Stimulated activated CD8-positive, alpha-beta memory T cell treated with anti-CD3 and anti-CD28 coated beads, Interleukin-7, amount 100 ng/mL, for 1 hour (primary cell): ENCODE results near the gene ANP32E.

Experiments
- DNase-seq, 2 donors: peaks; one replicate each; pipeline ENCODE4 v3.0.0-alpha.2; 2020; ENCODE audit warnings: low read depth in 2 of 2

The ANP32E gene

DNA sequence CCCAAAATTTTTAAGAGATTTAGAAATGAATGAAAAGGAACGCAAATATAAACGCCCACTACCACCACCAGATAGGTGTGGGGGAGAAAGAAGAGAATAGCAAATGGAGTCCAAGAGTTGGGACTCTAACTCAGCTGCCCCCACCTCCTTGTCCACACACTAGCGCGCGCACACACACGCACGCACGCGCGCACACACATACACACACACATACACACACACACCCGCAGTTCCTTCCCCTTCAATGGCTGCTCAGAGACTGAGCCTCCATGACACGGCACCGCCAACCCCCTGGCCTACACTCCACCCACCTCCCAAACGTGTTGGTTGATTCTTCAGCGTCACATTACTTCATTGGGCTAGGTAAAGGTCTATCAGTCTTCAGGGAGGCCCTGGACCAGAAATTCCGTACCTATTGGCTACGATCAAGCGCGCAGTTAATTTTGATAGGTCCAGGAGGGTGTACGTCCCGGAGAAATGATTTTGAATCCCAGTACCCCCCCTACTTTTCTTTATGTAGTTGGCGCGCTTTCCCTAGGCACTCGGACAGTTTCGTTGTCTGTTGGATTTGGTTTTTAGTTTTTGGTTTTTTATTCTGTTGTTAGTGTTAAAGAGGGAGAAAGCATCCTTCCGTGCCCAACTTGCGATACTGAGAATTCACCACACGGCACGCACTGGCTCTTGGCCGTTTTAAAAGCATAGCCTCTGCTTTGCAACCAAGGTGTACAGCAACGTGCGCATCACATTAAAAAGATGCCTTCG lies at the start of gene ANP32E:
Gene ANP32E, minus strand, starts transcription at position 261 of the 762 bp plus-strand sequence. CDS start 326 bp downstream, outside the sequence.
- DNase-seq, result peak; percentile 79 to 81

GRCh38 chr1:150283260-150283659 lies 47.3 kb upstream of the ANP32E start:
- DNase-seq, result no peak

DNA sequence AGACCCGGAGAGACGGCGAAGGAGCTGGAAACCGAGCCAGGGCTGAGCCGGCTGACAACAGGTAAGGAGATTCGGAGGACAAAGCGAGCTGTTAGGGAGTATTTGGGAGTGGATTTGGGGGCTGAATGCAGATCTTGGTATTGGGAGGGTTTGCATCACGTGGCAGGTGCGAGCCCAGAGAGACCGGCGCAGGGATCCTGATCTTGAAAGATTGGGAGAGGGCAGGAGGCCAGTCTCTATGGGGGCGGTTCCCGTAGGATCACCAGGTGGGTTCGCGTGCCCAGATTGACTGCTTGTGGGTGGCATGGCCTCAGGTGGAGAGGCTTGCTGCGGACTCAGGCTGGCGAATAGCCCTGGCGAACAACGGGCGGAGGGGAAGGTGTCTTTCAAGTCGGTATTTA lies 46.6 kb upstream of the ANP32E start:
- DNase-seq, result no peak

DNA sequence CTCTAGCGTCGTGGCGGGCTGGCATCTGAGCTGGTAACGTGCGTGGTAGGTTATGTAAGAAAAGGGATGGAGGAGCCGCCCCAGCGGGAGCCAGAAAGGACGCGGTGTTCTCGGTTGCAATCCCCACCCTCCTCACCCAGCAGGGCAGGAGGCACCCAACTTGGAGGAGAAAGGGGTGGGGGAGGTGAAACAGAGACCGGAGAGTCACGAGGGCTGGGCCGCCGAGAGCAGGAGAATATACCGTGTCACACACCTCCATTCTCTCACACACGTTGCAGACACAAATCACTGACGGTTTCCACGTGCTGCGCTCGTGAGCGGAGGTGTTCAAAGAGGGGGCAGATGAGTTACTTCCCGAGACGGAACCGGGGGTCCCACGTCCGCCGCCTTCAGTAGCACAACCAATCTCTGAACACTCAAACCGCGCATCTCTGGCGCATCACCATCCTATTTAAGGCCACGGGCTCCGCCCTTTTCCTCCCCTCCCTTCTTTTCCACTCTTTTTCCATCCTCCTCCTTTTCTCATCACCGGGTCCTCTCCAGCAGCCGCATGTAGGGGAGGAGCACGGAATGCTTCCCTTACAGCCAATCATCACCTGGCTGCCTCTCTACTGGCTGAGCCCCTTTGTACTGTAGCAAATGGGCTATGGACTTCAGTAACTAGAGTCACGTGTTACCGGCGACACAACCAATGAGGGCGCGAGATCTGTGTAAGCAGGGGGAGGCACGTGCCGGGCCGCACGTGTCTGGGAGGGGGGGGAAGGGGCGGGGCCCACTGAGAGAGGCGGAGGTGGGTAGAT lies 46.0 kb upstream of the ANP32E start, which contains the start of gene CIART:
Gene CIART, plus strand, starts transcription at position 797 of the 800 bp plus-strand sequence. CDS start 714 bp downstream, outside the sequence.
- peak; percentile 27 to 50 for DNase-seq

GRCh38 chr1:150281221-150281757 lies 45.4 kb upstream of the ANP32E start:
- peak in 1 of 2 donors; percentile 22 for DNase-seq

DNA sequence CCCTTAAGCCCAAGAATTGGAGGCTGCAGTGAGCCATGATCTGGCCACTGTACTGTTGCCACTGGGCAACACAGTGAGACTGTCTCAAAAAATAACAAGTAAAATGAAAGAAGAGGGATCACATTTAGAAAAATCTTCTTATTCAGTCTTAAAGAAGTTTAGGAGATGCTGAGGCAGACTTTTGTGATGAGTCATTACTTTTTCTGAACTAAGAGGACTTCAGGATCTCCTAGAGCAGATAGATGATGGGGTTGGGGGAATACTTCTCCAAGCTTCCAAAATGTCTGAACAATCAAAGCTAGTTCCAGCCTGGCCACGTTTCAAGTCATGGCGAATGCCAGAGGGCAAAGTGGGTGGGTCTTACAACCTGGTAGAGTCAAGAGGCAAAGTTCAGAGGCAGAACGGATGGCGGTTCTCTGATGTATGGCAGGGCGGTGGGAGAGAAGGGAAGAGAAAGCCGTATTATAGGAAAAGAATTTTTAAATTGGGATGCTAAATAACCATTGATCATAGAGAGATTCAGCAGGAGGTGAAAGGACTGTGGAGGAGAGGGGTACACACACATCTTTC lies 44.3 kb upstream of the ANP32E start:
- no peak for DNase-seq

GRCh38 chr1:150273311-150273710 lies 37.4 kb upstream of the ANP32E start:
- DNase-seq, result no peak

- no peak for DNase-seq
Measured at GRCh38 chr1:150271291-150271959, 35.5 kb upstream of the ANP32E start.

- no peak for DNase-seq
Measured at GRCh38 chr1:150269451-150269850, 33.5 kb upstream of the ANP32E start.

DNA sequence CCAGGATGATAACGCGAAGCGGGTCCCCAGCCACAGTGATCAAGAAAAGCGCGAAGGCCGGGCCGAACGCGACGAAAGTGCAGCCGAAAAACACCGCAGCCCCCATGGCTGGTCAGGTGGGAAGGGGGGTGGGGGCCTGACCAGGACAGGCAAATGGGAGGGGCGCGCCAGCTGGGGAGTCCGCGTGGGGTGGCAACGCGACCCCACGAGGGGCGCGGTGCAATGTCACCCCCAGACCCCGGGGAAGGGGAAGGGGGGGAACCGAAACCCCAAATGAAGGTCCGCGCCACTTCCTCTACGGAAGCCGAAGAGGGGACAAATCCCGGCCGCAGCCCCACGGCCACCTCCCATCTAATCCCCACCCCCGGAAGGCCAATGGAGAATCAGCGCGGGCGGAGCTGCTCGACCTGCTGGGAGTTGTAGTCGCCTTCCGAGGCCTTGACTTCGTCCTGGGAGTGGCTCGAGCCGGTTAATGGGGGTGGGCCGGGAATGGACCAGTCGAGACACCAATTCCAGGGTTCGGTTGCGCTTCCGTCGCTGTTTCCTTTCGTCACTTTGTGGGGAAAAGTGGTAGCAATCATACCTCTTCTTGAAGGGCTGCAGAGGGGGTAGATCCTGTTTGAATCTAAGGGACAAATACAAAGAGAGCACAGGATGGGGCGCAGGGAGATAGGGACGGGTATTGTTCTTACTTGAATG lies 32.9 kb upstream of the ANP32E start, which contains the start of gene APH1A:
Gene APH1A, minus strand, starts transcription at position 312 of the 699 bp plus-strand sequence. Its CDS starts 206 bp downstream, at position 106.
- peak; percentile 78 to 81 for DNase-seq

- DNase-seq, result peak in 1 of 2 donors; percentile 5
Measured at GRCh38 chr1:150268340-150268704, 32.4 kb upstream of the ANP32E start.

- no peak for DNase-seq
Measured at GRCh38 chr1:150267896-150268295, 32.0 kb upstream of the ANP32E start.

DNA sequence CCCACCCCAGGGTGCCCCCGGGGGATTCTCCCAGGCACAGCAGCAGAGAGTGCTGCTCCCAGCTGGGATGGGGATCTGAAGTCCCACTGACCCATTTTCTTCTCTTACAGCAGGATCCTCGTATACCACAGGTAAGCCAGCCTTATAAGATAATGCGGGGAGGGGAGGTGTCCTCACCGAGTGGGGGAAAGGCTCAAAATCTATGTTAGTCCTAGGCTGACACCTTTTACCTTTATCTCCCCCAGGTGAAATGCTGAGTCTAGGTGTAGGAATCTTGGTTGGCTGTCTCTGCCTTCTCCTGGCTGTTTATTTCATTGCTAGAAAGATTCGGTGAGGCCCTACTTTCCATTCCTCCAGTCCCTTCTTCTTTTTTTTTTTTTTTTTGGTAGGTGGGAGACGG lies 27.6 kb upstream of the ANP32E start:
- DNase-seq, result no peak

GRCh38 chr1:150262388-150263320 lies 26.7 kb upstream of the ANP32E start:
- no peak for DNase-seq

DNA sequence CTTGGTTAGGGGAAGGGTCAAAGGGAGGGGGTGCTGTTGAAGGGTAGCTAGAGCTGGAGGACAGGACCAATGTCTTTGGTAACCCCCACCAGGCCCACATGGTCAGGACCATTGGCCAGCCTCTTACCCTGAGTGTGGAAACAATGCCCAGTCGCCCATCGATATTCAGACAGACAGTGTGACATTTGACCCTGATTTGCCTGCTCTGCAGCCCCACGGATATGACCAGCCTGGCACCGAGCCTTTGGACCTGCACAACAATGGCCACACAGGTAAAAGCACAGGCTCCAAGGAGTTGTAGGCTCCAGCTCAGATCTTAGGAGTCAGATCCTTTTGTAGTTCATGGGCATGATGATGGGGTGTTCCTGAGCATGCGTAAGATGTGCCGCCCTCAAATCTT lies 25.5 kb upstream of the ANP32E start:
- no peak for DNase-seq

DNA sequence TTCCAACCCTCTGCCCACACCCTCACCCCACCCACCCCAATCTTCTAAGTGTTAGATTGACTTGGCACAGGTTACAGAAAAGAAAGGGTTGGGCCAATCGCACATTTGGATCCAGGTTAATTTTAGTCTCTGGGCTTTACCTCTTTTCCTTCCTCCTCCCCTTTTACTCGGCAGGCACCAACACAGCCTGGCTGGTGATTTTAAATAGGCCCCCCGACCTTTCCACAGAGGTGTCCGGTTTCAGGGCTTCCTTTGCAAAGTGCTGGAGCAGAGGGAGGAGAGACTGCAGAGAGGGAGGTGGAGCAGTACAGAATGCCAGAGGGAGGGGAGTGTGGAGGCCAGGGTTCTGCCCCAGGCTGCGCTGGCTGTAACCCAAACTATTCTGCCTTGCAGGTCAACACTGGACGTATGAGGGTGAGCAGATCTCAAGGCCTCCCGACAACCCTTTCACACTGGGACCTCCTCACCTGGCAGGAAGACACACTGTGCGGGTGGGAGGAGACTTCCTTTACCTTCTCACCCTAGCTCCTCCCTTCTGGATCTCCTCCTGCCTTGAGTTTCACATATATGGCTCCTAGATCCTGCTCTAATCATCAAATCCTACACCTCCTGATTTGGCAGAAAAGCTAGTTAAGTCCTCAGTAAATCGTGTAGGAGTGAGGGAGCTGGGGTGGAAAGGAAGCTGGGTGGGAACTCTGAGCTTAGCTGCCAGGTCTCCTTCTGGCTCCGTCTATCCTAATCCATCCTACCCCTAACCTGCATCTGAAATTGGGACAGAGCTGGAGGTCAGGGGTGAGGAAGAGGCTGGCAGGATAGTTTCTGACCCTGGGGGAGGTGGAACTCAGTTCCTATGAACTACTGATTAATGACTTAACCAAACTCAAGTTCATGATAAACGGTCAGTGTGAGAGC lies 24.1 kb upstream of the ANP32E start:
- DNase-seq, result no peak

DNA sequence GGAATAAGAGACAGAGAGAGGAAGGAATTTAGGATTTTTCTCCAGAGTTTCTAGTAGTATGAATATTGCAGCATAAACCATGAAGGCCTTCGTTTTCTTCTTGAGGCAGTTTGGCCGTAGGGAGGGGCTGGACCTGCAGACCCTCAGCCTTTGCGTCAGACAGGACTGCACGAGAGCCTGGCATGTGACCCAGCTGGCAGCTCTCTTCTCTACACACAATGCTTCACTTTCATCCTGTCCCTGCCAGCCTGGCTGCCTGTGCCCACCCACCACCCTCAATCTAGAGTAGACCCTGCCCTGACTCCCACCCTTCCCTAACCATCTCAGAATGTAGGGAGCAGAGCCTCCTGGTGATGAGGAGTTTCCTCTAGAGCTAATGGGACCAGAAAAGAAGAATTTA lies 23.3 kb upstream of the ANP32E start:
- DNase-seq, result no peak
